IMR-90 (cell line): Measurements from ENCODE around the gene MLLT10. TPM values are rescaled to one million over a fixed set of nuclear protein-coding genes. Genes with fewer than 3 reads are reported as not detected.

Experiments
- ATAC-seq: fragments of 200-7000 bp; cut with Tn5 transposase; 2 replicates; pipeline ENCODE4 v1.9.1; 2020; ENCODE audit warnings: low read depth, mild to moderate bottlenecking, moderate library complexity
- BruUV-seq: library from RNA; stranded (reverse); fragments of 400-500 nt; replicated peaks from 2 replicates; lab custom pipeline; 2021; lab: Mats Ljungman, UMichigan
- CTCF ChIA-PET: fragments of 300-600 bp; formaldehyde crosslinking; extraction: SDS; loops from one replicate; lab custom pipeline; 2021; ENCODE audit warnings: antibody characterized with exemption; lab: Yijun Ruan, JAX
- POLR2A ChIA-PET: fragments of 300-600 bp; sonication (Branson Sonifier 250); formaldehyde crosslinking; loops from one replicate; lab custom pipeline; 2022; ENCODE audit warnings: antibody characterized with exemption; ENCODE audit not compliant: unreplicated experiment; lab: Charles Lee
- DNase-seq: peaks from one replicate; pipeline ENCODE4 v3.0.0; 2013
- H2AFZ ChIP-seq: replicated peaks from 2 replicates; pipeline ENCODE3; 2013; ENCODE audit warnings: low read length, mild to moderate bottlenecking; ENCODE audit not compliant: poor library complexity
- H2AK5ac ChIP-seq: 2 replicates; pipeline ENCODE4 v1.6.1; 2013; ENCODE audit warnings: low read depth, low read length, inconsistent platforms
- H2AK9ac ChIP-seq: replicated peaks from 2 replicates; pipeline ENCODE3; 2013; ENCODE audit warnings: mild to moderate bottlenecking, low read depth, low read length, moderate library complexity; ENCODE audit not compliant: poor library complexity
- H2BK120ac ChIP-seq: 2 replicates; pipeline ENCODE4 v1.6.1; 2013; ENCODE audit warnings: low read depth, low read length, inconsistent platforms
- H2BK15ac ChIP-seq: 3 replicates; pipeline ENCODE4 v1.6.1; 2013; ENCODE audit warnings: low read depth, low read length, inconsistent platforms
- H2BK20ac ChIP-seq: 2 replicates; pipeline ENCODE4 v1.6.1; 2013; ENCODE audit warnings: low read depth, mild to moderate bottlenecking, inconsistent platforms, low read length, moderate library complexity
- H2BK5ac ChIP-seq: 2 replicates; pipeline ENCODE4 v1.6.1; 2013; ENCODE audit warnings: mild to moderate bottlenecking, low read depth, low read length, inconsistent platforms; ENCODE audit not compliant: poor library complexity, severe bottlenecking
- H3K14ac ChIP-seq: replicated peaks from 2 replicates; pipeline ENCODE4 v1.6.1; 2013; ENCODE audit warnings: low read depth, low read length, inconsistent platforms
- H3K18ac ChIP-seq: 2 replicates; pipeline ENCODE4 v1.6.1; 2013; ENCODE audit warnings: low read depth, low read length, control low read depth
- H3K23ac ChIP-seq: 2 replicates; pipeline ENCODE4 v1.6.1; 2013; ENCODE audit warnings: low read depth, low read length, inconsistent platforms
- H3K27ac ChIP-seq: 2 replicates; pipeline ENCODE4 v1.5.1; 2013; ENCODE audit warnings: mild to moderate bottlenecking, control low read depth, low read length; ENCODE audit not compliant: insufficient read depth
- H3K27me3 ChIP-seq: 2 replicates; pipeline ENCODE4 v1.6.1; 2013; ENCODE audit warnings: low read length; ENCODE audit not compliant: control insufficient read depth, insufficient read depth
- H3K36me3 ChIP-seq: 2 replicates; pipeline ENCODE4 v1.6.1; 2013; ENCODE audit warnings: low read length, mixed read lengths; ENCODE audit not compliant: control insufficient read depth, insufficient read depth
- H3K4ac ChIP-seq: 2 replicates; pipeline ENCODE4 v1.6.1; 2013; ENCODE audit warnings: low read depth, low read length, inconsistent platforms
- H3K4me1 ChIP-seq: 2 replicates; pipeline ENCODE4 v1.6.1; 2013; ENCODE audit warnings: low read length, mixed read lengths; ENCODE audit not compliant: control insufficient read depth, insufficient read depth
- H3K4me2 ChIP-seq: 2 replicates; pipeline ENCODE4 v1.6.1; 2013; ENCODE audit warnings: low read depth, mild to moderate bottlenecking, control low read depth, low read length, moderate library complexity
- H3K4me3 ChIP-seq: 2 replicates; pipeline ENCODE4 v1.5.1; 2013; ENCODE audit warnings: low read depth, mild to moderate bottlenecking, control low read depth, low read length, moderate library complexity; ENCODE audit not compliant: insufficient read depth
- H3K56ac ChIP-seq: 2 replicates; pipeline ENCODE4 v1.6.1; 2013; ENCODE audit warnings: low read length, inconsistent platforms; ENCODE audit not compliant: insufficient read depth; ENCODE audit errors: extremely low read depth
- H3K79me1 ChIP-seq, 2 experiments: 2 replicates each; pipeline ENCODE4 v1.6.1; 2013; ENCODE audit warnings: low read length in 2 of 2, inconsistent platforms in 1 of 2, low read depth in 1 of 2
- H3K9ac ChIP-seq: 2 replicates; pipeline ENCODE4 v1.6.1; 2013; ENCODE audit warnings: low read depth, low read length, control low read depth
- H3K9me1 ChIP-seq: 2 replicates; pipeline ENCODE4 v1.6.1; 2013; ENCODE audit warnings: low read length, inconsistent platforms; ENCODE audit not compliant: insufficient read depth
- H3K9me3 ChIP-seq: 2 replicates; pipeline ENCODE4 v1.6.1; 2013; ENCODE audit warnings: low read length; ENCODE audit not compliant: control insufficient read depth, insufficient read depth
- H4K20me1 ChIP-seq: 2 replicates; pipeline ENCODE4 v1.6.1; 2013; ENCODE audit warnings: low read length, inconsistent platforms; ENCODE audit not compliant: insufficient read depth
- H4K5ac ChIP-seq: 2 replicates; pipeline ENCODE4 v1.6.1; 2013; ENCODE audit warnings: mild to moderate bottlenecking, low read depth, low read length, control low read depth
- H4K8ac ChIP-seq, 2 experiments: 2 replicates each; pipeline ENCODE4 v1.6.1; 2013; ENCODE audit warnings: low read depth in 2 of 2, low read length in 2 of 2, control low read depth in 1 of 2, inconsistent platforms in 1 of 2
- H4K91ac ChIP-seq: 2 replicates; pipeline ENCODE4 v1.6.1; 2013; ENCODE audit warnings: low read depth, low read length, inconsistent platforms; ENCODE audit not compliant: insufficient read depth
- CEBPB ChIP-seq: IDR thresholded peaks from 2 replicates; pipeline ENCODE4 v1.6.1; 2012; ENCODE audit warnings: low read depth, low read length, improper control_type of control experiment
- POLR2A ChIP-seq: IDR thresholded peaks from 2 replicates; pipeline ENCODE4 v1.6.1; 2012; ENCODE audit warnings: mild to moderate bottlenecking, low read depth, low read length
- WGBS, 2 experiments: methylation state at CpG; one replicate each; pipeline versions ENCODE4 v1.1.5 to v1.1.7; 2013; ENCODE audit warnings: missing lambda C conversion rate in 2 of 2; ENCODE audit not compliant: insufficient read length in 1 of 2; ENCODE audit errors: extremely low coverage in 2 of 2; 5-methylcytosine and 5-hydroxymethylcytosine counted together
- dilution Hi-C: fragments of 300-500 bp; cut with HindIII; formaldehyde crosslinking; loops from one replicate; pipeline ENCODE4 v1.14.3; 2018; ENCODE audit warnings: low sequenced_read_pairs; ENCODE audit not compliant: unreplicated experiment
- in situ Hi-C: fragments of 300-500 bp; cut with MboI; formaldehyde crosslinking; loops from 3 replicates; pipeline ENCODE4 v1.14.3; 2019; ENCODE audit warnings: low sequenced_read_pairs, inconsistent platforms, mixed read lengths
- intact Hi-C: fragments of 100-400 bp; cut with micrococcal nuclease; formaldehyde crosslinking; loops from 2 replicates; pipeline ENCODE4 v1.10.0; 2022
- polyA plus RNA-seq, 3 experiments: library from polyadenylated mRNA; depleted of rRNA; stranded (reverse); fragments of >200 nt; gene quantifications; 2 replicates each; pipeline ENCODE4 v1.2.3, GENCODE V29; 2012; ENCODE audit warnings: low replicate concordance in 1 of 3
- total RNA-seq: library from RNA; depleted of rRNA; stranded (reverse); fragments of >200 nt; gene quantifications from 2 replicates; pipeline ENCODE4 v1.2.3, GENCODE V29; 2012

MLLT10 gene
- total and polyA plus RNA-seq, 2 of the 4 experiments (the other 2 are of a cell fraction): 22.5 to 29.0 TPM

- H3K4me1 ChIP-seq: peaks cover 2% of the 10 kb centered on the region; the same call in 1 of the 2 replicates
- H3K14ac ChIP-seq: no peak overlapping the region
- dilution Hi-C loops: no loop called here
- H2BK15ac ChIP-seq: no peak overlapping the region
- H3K18ac ChIP-seq: no peak overlapping the region
- peak; percentile 45; the same call in 1 of the 2 replicates for TF ChIP-seq CEBPB
- TF ChIP-seq POLR2A: no peak
- no peaks in the 10 kb centered on the region for H3K9me3 ChIP-seq
- CTCF ChIA-PET: interaction anchor here (0.6 to 1.5 kb wide), 4 partner anchors 15 to 1306 kb away, joined by 3 to 5 read pairs (median 4); no protein-coding TSS in a partner anchor
- no peak overlapping the region for H4K91ac ChIP-seq
- no TSS peak for BruUV-seq
- in situ Hi-C loops: loop anchor here (25.0 kb wide), 3 partner anchors 794 to 1094 kb away; partner anchors contain the start of genes BMI1 and COMMD3
- peaks cover 0 to 3% of the 10 kb centered on the region in 2 experiments; a peak in 1 of 4 replicates for H3K79me1 ChIP-seq
- intact Hi-C loops: loop anchor here (5.0 kb wide), 1 partner anchor 214 kb away; no protein-coding TSS in a partner anchor
- no peaks in the 10 kb centered on the region for H3K27me3 ChIP-seq
- no peak overlapping the region for H2AFZ ChIP-seq
- peak overlapping the region; percentile 56; the same call in 1 of the 2 replicates for H3K27ac ChIP-seq
- H2AK5ac ChIP-seq: no peak overlapping the region
- DNase-seq: peak; percentile 68
- H3K9ac ChIP-seq: peak overlapping the region; percentile 89
- peak overlapping the region; percentile 31; the same call in 1 of the 2 replicates for H3K23ac ChIP-seq
- POLR2A ChIA-PET: interaction anchor here (0.6 kb wide), 1 partner anchor 183 kb away, joined by 6 read pairs; no protein-coding TSS in a partner anchor
- H2AK9ac ChIP-seq: no peak overlapping the region
- no peak overlapping the region for H2BK20ac ChIP-seq
- H3K9me1 ChIP-seq: no peaks in the 10 kb centered on the region
- H2BK120ac ChIP-seq: no peak overlapping the region
- no peak overlapping the region for H3K4ac ChIP-seq
- no peak overlapping the region for H3K56ac ChIP-seq
- no peak overlapping the region for H4K5ac ChIP-seq
- no peak overlapping the region for H4K8ac ChIP-seq
- ATAC-seq: no peak
- no peaks in the 10 kb centered on the region for H3K36me3 ChIP-seq
- WGBS, 2 experiments: no CpG with 5 or more reads among the region's 13 CpGs
- H4K20me1 ChIP-seq: no peaks in the 10 kb centered on the region
- H3K4me3 ChIP-seq: peak overlapping the region; percentile 95; the same call in 1 of the 2 replicates
- peak overlapping the region; percentile 99 for H3K4me2 ChIP-seq
- H2BK5ac ChIP-seq: peak overlapping the region; percentile 27
Observed at GRCh38 chr10:21518149-21518640, 15.8 kb upstream of the MLLT10 start.
